Amniotic epithelial cell (primary cell): ENCODE measurements around the gene NT5DC1.

Experiments
- DNase-seq: peaks from one replicate; pipeline ENCODE4 v3.0.0-alpha.2; 2010; ENCODE audit warnings: low read depth

NT5DC1 gene

GRCh38 chr6:116100419-116101301 is at the start of gene NT5DC1:
Gene NT5DC1, plus strand, starts transcription at chr6:116100853. Its CDS starts 78 bp downstream, at chr6:116100931.
- peak; percentile 67 for DNase-seq

GRCh38 chr6:116051244-116051643 is 49.4 kb upstream of the NT5DC1 start:
- no peak for DNase-seq

GRCh38 chr6:116055513-116055912 is 45.1 kb upstream of the NT5DC1 start:
- no peak for DNase-seq

- DNase-seq = no peak
These were observed 42.9 kb upstream of the NT5DC1 start for GRCh38 chr6:116057766-116058165.

GRCh38 chr6:116059713-116060571 is 40.7 kb upstream of the NT5DC1 start:
- no peak for DNase-seq

GRCh38 chr6:116060572-116061283 is 39.9 kb upstream of the NT5DC1 start, which contains the start of gene FRK:
Gene FRK, minus strand, starts transcription at chr6:116060891. Its CDS starts 580 bp downstream, at chr6:116060311.
- peak; percentile 59 for DNase-seq

GRCh38 chr6:116062496-116062895 is 38.2 kb upstream of the NT5DC1 start:
- no peak for DNase-seq

- peak; percentile 47 for DNase-seq
These were observed 36.0 kb upstream of the NT5DC1 start for GRCh38 chr6:116064666-116065065.

- DNase-seq = peak; percentile 4
These were observed 33.9 kb upstream of the NT5DC1 start for GRCh38 chr6:116066789-116067188.

- DNase-seq = no peak
These were observed 30.6 kb upstream of the NT5DC1 start for GRCh38 chr6:116070101-116070500.

GRCh38 chr6:116070616-116071389 is 29.9 kb upstream of the NT5DC1 start:
- no peak for DNase-seq

GRCh38 chr6:116072368-116072767 is 28.3 kb upstream of the NT5DC1 start:
- peak; percentile 54 for DNase-seq

- peak; percentile 74 for DNase-seq
These were observed 26.8 kb upstream of the NT5DC1 start for GRCh38 chr6:116073765-116074440.

- DNase-seq = no peak
These were observed 25.8 kb upstream of the NT5DC1 start for GRCh38 chr6:116074732-116075390.

- no peak for DNase-seq
These were observed 22.1 kb upstream of the NT5DC1 start for GRCh38 chr6:116078522-116078921.

GRCh38 chr6:116078945-116079344 is 21.7 kb upstream of the NT5DC1 start:
- DNase-seq = no peak

GRCh38 chr6:116083052-116083451 is 17.6 kb upstream of the NT5DC1 start:
- no peak for DNase-seq

- DNase-seq = no peak
These were observed 16.4 kb upstream of the NT5DC1 start for GRCh38 chr6:116084284-116084683.

- peak; percentile 46 for DNase-seq
These were observed 13.1 kb upstream of the NT5DC1 start for GRCh38 chr6:116087437-116088027.

- peak; percentile 61 for DNase-seq
These were observed 11.7 kb upstream of the NT5DC1 start for GRCh38 chr6:116088946-116089345.
